HEK293T (cell line): ENCODE measurements around the gene FSTL4.

ENCODE experiments used
- CTCF ChIA-PET: fragments of 350-600 bp; formaldehyde crosslinking; extraction: SDS; loops from one replicate; lab custom pipeline; 2021; ENCODE audit warnings: antibody characterized with exemption, inconsistent platforms; lab: Yijun Ruan, JAX
- POLR2A ChIA-PET: fragments of 350-600 bp; formaldehyde crosslinking; extraction: SDS; loops from one replicate; lab custom pipeline; 2020; ENCODE audit warnings: antibody characterized with exemption, inconsistent platforms; lab: Yijun Ruan, JAX
- DNase-seq: peaks from one replicate; pipeline ENCODE4 v3.0.0; 2012; ENCODE audit warnings: mixed read lengths; ENCODE audit errors: extremely low spot score
- ARNT ChIP-seq: fragments of 450-650 bp; IDR thresholded peaks from 2 replicates; pipeline ENCODE4 v1.6.1; 2017; ENCODE audit warnings: mild to moderate bottlenecking
- BHLHE40 ChIP-seq: fragments of 450-650 bp; IDR thresholded peaks from 2 replicates; pipeline ENCODE4 v1.6.1; 2016; ENCODE audit warnings: mild to moderate bottlenecking, moderate library complexity, borderline replicate concordance
- CTBP1 ChIP-seq: fragments of 450-650 bp; IDR thresholded peaks from 2 replicates; pipeline ENCODE4 v1.6.1; 2016; ENCODE audit warnings: borderline replicate concordance
- ELF4 ChIP-seq: fragments of 450-650 bp; IDR thresholded peaks from 2 replicates; pipeline ENCODE4 v1.6.1; 2017; ENCODE audit warnings: antibody characterized with exemption
- FOXA1 ChIP-seq: fragments of 450-650 bp; IDR thresholded peaks from 2 replicates; pipeline ENCODE4 v1.6.1; 2016; ENCODE audit warnings: mild to moderate bottlenecking
- FOXK2 ChIP-seq: fragments of 450-650 bp; IDR thresholded peaks from 2 replicates; pipeline ENCODE4 v1.6.1; 2016; ENCODE audit warnings: mild to moderate bottlenecking
- FOXM1 ChIP-seq: fragments of 450-650 bp; IDR thresholded peaks from 2 replicates; pipeline ENCODE4 v1.6.1; 2017; ENCODE audit warnings: mild to moderate bottlenecking, borderline replicate concordance
- HDGF ChIP-seq: fragments of 450-650 bp; IDR thresholded peaks from 2 replicates; pipeline ENCODE4 v1.6.1; 2017; ENCODE audit warnings: antibody characterized with exemption, borderline replicate concordance
- L3MBTL2 ChIP-seq: fragments of 450-650 bp; conservative IDR thresholded peaks from 2 replicates; pipeline ENCODE4 v1.6.1; 2016; ENCODE audit warnings: mild to moderate bottlenecking
- LEF1 ChIP-seq: fragments of 450-650 bp; IDR thresholded peaks from 2 replicates; pipeline ENCODE4 v1.6.1; 2017; ENCODE audit warnings: mild to moderate bottlenecking, borderline replicate concordance
- NFRKB ChIP-seq: fragments of 450-650 bp; IDR thresholded peaks from 2 replicates; pipeline ENCODE4 v1.6.1; 2016; ENCODE audit warnings: mild to moderate bottlenecking, moderate library complexity
- PKNOX1 ChIP-seq: fragments of 450-650 bp; IDR thresholded peaks from 2 replicates; pipeline ENCODE4 v1.6.1; 2016
- SP1 ChIP-seq: fragments of 450-650 bp; IDR thresholded peaks from 2 replicates; pipeline ENCODE4 v1.6.1; 2017
- SUZ12 ChIP-seq: fragments of 450-650 bp; IDR thresholded peaks from 2 replicates; pipeline ENCODE4 v1.6.1; 2016; ENCODE audit warnings: mild to moderate bottlenecking
- TARDBP ChIP-seq: fragments of 450-650 bp; IDR thresholded peaks from 2 replicates; pipeline ENCODE4 v1.6.1; 2016
- ZNF384 ChIP-seq: fragments of 450-650 bp; IDR thresholded peaks from 2 replicates; pipeline ENCODE4 v1.6.1; 2016

The FSTL4 gene

GRCh38 chr5:133533541-133533940 lies 78.8 kb downstream of the FSTL4 start:
- no peak for TF ChIP-seq TARDBP
- no peak for TF ChIP-seq NFRKB
- no peak for TF ChIP-seq PKNOX1
- no peak for TF ChIP-seq CTBP1
- TF ChIP-seq ELF4: no peak
- TF ChIP-seq HDGF: no peak
- no peak for TF ChIP-seq SP1
- no peak for TF ChIP-seq FOXK2
- TF ChIP-seq SUZ12: no peak
- no peak for TF ChIP-seq ARNT
- no peak for TF ChIP-seq FOXA1
- TF ChIP-seq LEF1: no peak
- no peak for TF ChIP-seq BHLHE40
- no peak for TF ChIP-seq ZNF384
- ChIA-PET CTCF (interaction anchor here (0.6 kb wide), 1 partner anchor 256 kb away, joined by 4 read pairs; no protein-coding TSS in a partner anchor), POLR2A (no interaction called here)
- no peak for DNase-seq

- POLR2A ChIA-PET: no interaction called here
- CTCF ChIA-PET: no interaction called here
- no peak for DNase-seq
- TF ChIP-seq SP1 (no peak), PKNOX1 (no peak), TARDBP (no peak), L3MBTL2 (no peak), BHLHE40 (no peak), NFRKB (no peak)
Measured at GRCh38 chr5:133531594-133531993, 80.7 kb downstream of the FSTL4 start.

GRCh38 chr5:133531178-133531577 lies 81.2 kb downstream of the FSTL4 start:
- DNase-seq: no peak
- ChIA-PET POLR2A (no interaction called here), CTCF (no interaction called here)
- TF ChIP-seq BHLHE40 (no peak), NFRKB (no peak), SUZ12 (no peak), ARNT (no peak), FOXM1 (no peak), CTBP1 (no peak), HDGF (no peak), LEF1 (no peak)

- no peak for TF ChIP-seq CTBP1
- no peak for TF ChIP-seq L3MBTL2
- TF ChIP-seq SUZ12: no peak
- no peak for TF ChIP-seq ELF4
- no peak for TF ChIP-seq FOXA1
- no peak for TF ChIP-seq ZNF384
- no peak for TF ChIP-seq FOXK2
- no peak for TF ChIP-seq HDGF
- no peak for TF ChIP-seq ARNT
- TF ChIP-seq TARDBP: no peak
- TF ChIP-seq LEF1: no peak
- no peak for TF ChIP-seq FOXM1
- TF ChIP-seq NFRKB: no peak
- TF ChIP-seq BHLHE40: no peak
- TF ChIP-seq SP1: no peak
- TF ChIP-seq PKNOX1: no peak
- POLR2A ChIA-PET: no interaction called here
- CTCF ChIA-PET: no interaction called here
- no peak for DNase-seq
Measured at GRCh38 chr5:133530270-133530669, 82.1 kb downstream of the FSTL4 start.

GRCh38 chr5:133528841-133529240 lies 83.5 kb downstream of the FSTL4 start:
- no peak for TF ChIP-seq ZNF384
- TF ChIP-seq ELF4: no peak
- no peak for TF ChIP-seq L3MBTL2
- TF ChIP-seq ARNT: no peak
- TF ChIP-seq FOXA1: no peak
- no peak for TF ChIP-seq TARDBP
- no peak for TF ChIP-seq BHLHE40
- no peak for TF ChIP-seq NFRKB
- CTCF ChIA-PET: no interaction called here
- POLR2A ChIA-PET: no interaction called here
- no peak for DNase-seq

GRCh38 chr5:133527311-133527710 lies 85.0 kb downstream of the FSTL4 start:
- TF ChIP-seq BHLHE40: no peak
- ChIA-PET CTCF (no interaction called here), POLR2A (no interaction called here)

GRCh38 chr5:133526368-133526767 lies 86.0 kb downstream of the FSTL4 start:
- ChIA-PET POLR2A (no interaction called here), CTCF (no interaction called here)
- DNase-seq: no peak
- TF ChIP-seq ELF4 (no peak), FOXK2 (no peak), FOXM1 (no peak), TARDBP (no peak), CTBP1 (no peak), LEF1 (no peak), NFRKB (no peak), PKNOX1 (no peak), FOXA1 (no peak), ARNT (no peak), SUZ12 (no peak), BHLHE40 (no peak), L3MBTL2 (no peak), SP1 (no peak), HDGF (no peak), ZNF384 (no peak)

More at GRCh38 chr5:133527311-133527710, 85.0 kb downstream of the FSTL4 start:
- no peak for DNase-seq
